A673 (cell line): ENCODE data around the gene CHD2.

Source experiments
- EZH2 ChIP-seq: fragments of 200-600 bp; sonication (generic); IDR thresholded peaks from 2 replicates; pipeline ENCODE4 v1.6.1; 2017; ENCODE audit warnings: borderline replicate concordance, low read depth, mild to moderate bottlenecking, mixed read lengths, antibody characterized with exemption, low read length; ENCODE audit not compliant: poor library complexity, severe bottlenecking
- TF ChIP-seq, protein P1 (sequence below): fragments of 300-800, 200-600 bp; sonication (generic); conservative IDR thresholded peaks from 2 replicates; pipeline ENCODE4 v1.5.1; 2017; ENCODE audit warnings: low read depth, mild to moderate bottlenecking, antibody characterized with exemption, low read length, moderate library complexity, mixed read lengths

DNA sequence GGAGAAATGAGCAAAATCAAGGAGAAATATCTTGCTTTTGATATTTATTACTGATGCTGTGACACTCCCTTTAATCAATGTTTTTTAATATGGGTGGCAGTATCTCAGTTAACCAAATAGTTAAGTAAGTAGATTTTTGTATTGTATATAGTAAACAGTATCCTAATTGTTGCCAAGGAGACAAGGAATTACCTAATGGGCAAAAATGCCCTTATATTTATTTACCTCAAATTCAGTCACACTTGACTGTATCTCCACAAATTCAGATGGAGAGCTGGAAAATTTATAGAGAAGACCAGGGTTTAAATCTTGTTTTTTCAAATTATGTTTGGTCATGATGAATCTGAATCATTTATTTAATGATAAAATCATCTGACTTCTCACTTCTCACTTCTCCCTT is 3.6 kb upstream of the CHD2 start:
- TF ChIP-seq, protein P1, sequence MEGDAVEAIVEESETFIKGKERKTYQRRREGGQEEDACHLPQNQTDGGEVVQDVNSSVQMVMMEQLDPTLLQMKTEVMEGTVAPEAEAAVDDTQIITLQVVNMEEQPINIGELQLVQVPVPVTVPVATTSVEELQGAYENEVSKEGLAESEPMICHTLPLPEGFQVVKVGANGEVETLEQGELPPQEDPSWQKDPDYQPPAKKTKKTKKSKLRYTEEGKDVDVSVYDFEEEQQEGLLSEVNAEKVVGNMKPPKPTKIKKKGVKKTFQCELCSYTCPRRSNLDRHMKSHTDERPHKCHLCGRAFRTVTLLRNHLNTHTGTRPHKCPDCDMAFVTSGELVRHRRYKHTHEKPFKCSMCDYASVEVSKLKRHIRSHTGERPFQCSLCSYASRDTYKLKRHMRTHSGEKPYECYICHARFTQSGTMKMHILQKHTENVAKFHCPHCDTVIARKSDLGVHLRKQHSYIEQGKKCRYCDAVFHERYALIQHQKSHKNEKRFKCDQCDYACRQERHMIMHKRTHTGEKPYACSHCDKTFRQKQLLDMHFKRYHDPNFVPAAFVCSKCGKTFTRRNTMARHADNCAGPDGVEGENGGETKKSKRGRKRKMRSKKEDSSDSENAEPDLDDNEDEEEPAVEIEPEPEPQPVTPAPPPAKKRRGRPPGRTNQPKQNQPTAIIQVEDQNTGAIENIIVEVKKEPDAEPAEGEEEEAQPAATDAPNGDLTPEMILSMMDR, result no peak
- TF ChIP-seq EZH2, result no peak
